Activated CD8-positive, alpha-beta memory T cell treated with anti-CD3 and anti-CD28 coated beads, Interleukin-2, amount 50 U/mL, for 1 hour (primary cell): Measurements from ENCODE around the gene COA7.
"Not testable (repeated sequence)": the region's sequence is repeated elsewhere in the genome, so short reads cannot be mapped to it uniquely, and the experiment has no call there.

ENCODE experiments used
- DNase-seq: peaks from one replicate; pipeline ENCODE4 v3.0.0-alpha.2; 2020; ENCODE audit errors: extremely low read depth

COA7 gene

DNA sequence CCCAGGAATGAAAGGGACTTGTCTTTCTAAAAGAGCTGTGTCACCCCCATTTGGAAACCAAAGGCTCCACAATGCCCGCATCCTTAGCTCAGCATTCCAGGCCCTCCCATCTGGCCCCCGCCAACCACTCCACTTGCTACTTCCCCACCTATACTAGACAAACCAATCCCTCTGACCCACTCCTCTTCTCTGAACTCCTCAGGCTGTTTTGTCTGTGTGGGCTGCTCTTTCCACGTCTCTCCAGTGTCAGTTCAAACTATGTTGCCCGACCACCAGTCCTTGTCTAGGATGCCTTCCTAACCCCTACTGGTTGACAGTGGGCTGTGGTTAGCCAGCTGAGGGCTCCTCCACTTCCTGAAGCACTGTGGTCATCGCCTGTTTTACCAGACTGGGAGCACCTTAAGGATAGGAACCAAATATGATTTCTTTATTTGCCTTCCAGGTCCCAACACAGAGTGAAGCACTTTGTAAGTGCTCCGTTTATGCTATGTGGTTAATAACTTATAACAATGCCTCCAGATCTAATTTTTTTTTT lies 8.1 kb upstream of the COA7 start:
- no peak for DNase-seq

DNA sequence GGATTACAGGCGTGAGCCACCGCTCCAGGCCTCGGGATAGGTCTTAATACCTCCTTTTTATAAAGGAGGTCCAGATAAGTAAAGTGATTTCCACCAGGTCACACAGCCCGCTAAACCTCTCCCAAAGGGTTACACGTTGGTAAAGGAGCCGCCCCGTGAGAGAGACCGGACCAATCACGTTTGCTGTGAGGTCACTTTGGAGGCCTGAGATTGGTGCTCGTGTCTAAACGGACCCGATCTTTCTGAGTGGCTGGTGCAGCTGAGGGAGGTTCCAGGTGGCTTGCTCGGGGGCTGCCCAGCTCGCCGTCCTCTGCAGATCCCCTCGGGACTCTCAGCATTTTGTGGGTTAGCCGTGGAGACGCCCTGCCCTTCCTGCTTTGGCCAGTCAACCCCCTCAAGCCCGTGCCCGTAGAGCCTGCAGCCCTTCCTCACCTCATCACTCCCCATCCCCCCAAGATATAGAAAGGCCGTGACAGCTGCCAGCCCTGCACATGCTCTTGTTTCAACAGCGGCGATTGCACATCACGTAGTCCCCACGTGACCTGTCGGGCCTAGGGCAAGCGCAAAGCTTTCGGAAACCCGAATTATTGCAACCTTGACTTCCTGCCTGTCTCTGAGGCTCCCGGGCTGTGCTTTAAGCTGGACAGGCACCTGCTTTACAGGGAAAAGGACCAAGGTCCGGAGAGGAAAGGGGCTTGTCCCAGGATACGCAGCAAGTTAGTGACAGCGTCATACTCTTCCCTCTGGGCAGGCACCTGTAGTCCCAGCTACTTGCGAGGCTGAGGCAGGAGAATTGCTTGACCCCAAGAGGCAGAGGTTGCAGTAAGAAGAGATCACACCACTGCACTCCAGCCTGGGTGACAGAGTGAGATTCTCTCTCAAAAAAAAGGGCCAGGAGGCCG lies 5.0 kb upstream of the COA7 start:
- DNase-seq: peak; percentile 54

DNA sequence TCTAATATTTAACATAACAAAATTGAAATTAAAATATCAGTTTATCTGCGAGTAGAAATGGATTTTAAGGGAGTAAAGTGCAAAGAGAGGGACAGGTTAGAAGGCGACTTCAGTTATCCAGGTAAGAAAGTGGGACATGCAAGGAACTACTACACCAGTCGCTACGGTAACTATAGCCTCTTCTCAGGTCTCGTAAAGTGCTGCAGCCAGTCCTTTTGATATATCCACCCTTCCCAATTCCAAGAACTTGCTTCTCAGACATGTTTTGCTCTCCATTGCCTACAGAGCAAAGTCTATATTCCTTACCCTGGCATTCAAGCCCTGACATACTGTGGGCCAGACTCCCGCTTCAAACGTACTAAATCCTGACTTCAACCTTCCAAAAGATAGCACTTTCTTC lies 2.5 kb downstream of the COA7 start:
- no peak for DNase-seq

DNA sequence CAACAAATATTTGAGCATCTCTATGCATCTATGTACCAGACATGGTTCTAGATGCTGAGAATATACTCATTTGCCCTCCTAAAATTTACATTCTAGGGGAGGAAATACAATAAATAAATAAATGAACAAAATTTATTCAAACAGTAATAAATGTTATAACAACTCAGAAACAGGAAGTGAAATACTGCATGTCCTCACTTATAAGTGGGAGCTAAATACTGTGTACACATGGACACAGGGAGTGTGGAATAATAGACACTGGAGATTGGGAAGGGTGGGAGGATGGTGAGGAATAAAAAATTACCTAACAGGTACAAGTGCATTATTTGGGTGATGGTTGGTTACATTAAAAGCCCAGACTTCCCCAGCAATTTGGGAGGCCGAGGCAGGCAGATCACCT lies 4.3 kb downstream of the COA7 start:
- no peak for DNase-seq

DNA sequence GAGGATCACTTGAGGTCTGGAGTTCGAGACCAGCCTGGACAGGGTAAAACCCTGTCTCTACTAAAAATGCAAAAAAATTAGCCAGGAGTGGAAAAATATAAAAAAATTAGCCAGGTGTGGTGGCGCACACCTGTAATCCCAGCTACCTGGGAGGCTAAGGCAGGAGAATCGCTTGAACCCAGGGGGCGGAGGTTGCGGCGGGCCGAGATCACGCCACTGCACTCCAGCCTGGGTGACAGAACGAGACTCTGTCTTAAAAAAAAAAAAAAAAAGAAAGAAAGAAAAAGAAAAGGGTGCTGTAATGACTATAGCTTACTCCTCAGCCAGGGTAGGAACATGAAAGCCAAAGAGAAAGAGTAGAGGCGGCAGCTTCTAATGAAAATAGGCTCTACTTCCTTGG lies 4.8 kb downstream of the COA7 start:
- not testable (repeated sequence) for DNase-seq

DNA sequence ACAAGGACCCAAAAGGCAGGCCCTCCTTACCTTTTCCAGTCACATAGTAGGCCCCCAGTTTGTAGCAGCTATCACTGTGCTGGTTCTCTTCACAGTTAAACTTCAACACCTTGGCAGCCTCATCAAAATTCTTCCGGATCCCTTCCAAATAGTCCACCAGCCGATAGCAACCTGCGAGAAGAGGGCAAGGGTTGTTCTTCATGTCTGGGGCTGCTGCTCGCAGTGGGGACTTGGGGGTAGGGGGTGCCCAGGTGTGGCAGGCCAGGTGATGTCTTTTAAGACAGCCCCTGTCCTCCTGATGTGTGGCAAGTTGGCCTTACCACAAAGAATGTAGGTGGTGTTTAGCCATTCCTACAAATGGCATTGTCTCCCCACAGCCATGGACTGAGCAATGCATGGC lies 5.5 kb downstream of the COA7 start:
- no peak for DNase-seq

DNA sequence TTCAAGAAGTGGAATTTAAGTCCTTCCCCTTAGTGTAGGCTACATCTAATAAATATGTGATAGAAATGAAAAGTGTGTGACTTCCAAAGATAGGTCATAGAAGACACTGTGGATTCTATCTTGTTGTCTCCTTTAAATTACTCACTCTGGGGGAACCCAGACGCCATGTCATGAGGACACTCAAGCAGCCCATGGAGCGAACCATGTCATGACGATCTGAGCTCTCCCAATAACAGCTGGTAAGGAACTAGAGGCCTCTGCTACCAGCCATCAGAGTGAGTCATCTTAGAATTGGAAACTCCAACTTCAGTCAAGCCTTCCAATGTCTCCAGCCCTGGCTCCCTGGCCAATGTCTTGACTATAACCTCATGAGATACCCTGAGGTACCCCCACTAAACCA lies 6.3 kb downstream of the COA7 start:
- DNase-seq: no peak

DNA sequence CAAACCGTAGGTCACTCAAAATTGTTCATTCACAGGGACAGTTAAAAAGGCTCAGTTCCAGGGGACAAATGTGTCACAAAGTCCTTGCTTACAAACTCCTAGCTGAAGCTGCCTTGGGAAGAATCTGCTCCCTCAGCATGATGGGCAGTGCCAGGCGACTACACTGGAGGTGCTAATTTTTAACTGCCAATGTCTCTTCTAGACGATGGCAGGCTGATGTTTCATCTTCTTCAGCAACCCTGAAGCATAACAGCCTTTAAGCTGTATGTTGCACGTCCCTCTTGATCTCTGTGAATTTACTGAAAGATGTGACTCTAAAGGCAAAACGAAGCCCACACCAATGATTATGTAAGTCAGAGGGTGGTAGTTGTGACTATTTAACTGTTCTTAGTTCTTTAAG lies 11.3 kb downstream of the COA7 start:
- DNase-seq: no peak

DNA sequence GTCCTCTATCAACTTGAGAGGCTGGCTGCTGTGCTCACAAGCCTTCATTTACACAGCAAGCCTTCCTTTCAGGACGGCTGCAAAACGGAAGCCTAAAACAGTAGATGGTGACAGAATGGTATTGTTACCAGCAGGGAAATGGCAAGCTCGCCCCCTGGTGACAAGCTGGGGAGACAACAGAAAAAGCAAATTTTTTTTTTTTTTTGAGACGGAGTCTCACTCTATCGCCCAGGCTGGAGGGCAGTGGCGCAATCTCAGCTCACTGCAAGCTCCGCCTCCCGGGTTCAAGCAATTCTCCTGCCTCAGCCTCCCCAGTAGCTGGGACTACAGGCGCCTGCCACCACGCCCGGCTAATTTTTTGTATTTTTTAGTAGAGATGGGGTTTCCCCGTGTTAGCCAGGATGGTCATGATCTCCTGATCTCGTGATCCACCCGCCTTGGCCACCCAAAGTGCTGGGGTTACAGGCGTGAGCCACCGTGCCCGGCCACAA lies 11.8 kb downstream of the COA7 start:
- DNase-seq: peak; percentile 64

DNA sequence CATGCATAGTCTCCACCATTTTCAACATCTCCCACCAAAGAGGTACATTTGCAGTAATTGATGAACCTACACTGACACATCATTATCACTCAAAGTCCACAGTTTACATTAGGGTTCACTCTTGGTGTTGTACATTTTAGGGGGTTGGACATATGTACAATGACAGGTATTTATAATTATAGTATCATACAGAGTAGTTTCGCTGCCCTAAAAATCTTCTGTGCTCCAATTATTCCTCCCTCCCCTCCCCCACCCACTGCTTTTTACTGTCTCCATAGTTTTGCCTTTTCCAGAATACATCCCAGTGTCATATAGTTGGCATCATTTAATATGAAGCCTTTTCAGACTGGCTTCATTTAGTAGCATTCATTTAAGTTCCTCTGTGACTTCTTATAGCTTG lies 13.6 kb downstream of the COA7 start:
- no peak for DNase-seq

DNA sequence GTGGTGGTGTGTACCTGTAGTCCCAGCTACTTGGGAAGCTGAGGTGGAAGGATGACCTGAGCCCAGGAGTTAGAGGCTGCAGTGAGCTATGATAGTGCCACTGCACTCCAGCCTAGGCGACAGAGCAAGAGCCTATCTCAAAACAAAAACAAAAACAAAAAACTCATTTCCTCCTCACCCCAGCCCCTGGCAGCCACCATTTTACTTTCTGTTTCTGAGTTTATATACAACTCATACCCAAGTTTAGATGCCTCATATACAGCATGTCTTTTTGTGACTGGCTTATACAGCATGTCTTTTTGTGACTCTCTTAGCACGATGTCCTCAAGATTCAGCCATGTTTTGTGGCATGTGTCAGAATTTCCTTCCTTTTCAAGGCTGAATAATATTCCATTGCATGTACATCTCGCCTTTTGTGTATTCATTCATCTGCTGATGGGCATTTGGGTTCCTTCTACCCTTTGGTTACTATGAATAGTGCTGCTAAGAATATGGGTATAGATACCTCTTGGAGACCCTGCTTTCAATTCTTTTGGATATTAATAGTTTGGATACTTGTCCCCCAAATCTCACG lies 14.7 kb downstream of the COA7 start:
- no peak for DNase-seq

DNA sequence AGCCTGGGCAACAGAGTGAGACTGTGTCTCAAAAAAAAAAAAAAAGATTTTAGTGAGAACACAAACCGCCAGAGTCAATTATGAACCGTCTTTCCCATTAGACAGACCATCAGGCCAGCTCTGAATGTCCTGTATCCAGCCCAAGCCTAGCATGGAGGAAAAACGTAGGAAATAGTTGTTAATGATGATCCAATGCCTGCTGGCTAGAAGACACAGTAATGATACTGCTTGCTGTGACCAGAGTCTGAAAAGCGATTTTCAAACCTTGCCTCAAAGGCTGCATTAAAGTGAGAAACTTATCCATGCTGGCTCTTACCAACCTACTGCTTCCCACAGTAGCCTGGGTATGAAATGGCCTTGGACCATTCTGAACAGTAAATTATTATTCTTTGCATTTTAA lies 17.0 kb downstream of the COA7 start:
- no peak for DNase-seq

DNA sequence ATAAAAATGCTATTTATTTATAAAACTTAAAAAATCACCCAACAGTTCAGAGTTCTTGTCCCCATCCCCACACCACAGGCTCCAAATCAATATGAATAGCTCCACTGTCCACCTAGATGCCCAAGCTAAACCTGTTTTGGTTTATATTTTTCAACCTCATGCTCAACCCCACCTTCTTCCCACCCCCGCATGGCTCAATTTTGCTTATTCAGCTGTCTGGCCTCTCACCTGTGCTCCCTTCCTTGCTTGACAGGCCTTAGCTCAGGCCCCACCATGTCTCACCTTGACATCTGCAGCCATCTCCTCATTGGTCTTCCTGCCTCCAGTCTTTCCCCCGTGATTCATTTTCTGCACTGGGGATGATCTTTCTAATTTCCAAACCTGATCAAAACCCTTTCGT lies 17.8 kb downstream of the COA7 start:
- DNase-seq: no peak

DNA sequence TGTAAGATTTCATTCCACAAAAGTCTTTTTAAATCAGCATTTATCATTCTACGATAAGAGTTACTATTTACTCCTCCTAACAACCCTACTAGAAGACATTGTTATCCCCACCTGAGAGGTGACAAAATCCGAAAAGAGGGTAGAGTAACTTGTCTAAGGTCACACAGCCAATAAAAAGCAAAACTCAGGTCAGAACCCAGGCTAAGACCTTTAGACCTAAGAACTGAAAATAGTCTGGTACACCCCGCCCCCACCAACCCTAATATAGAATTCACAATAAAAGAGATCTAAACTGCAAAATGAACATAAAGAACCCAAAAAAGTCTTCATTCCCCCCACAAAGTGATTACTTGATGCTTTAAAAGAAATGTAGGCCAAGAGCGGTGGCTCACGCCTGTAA lies 18.6 kb downstream of the COA7 start:
- no peak for DNase-seq

DNA sequence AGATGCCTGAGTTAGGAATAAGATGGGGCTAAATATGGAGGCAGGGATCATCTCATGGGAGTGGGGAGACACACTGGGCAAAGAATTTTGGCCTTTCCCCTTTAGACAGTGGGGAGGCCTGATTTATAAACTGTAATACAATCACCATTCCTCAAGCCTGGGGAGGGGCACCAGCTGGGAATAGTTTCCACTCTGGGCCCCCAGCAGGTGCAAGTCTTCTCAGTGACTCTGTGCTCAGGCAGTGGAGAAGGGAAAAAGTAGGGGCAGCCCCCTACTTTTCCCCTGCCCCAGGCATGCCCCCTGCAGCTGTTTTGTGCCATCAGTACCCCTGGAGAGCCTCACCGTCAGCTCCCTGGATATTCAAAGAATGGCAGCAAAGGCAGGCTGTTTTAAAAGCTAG lies 19.1 kb downstream of the COA7 start:
- no peak for DNase-seq

DNA sequence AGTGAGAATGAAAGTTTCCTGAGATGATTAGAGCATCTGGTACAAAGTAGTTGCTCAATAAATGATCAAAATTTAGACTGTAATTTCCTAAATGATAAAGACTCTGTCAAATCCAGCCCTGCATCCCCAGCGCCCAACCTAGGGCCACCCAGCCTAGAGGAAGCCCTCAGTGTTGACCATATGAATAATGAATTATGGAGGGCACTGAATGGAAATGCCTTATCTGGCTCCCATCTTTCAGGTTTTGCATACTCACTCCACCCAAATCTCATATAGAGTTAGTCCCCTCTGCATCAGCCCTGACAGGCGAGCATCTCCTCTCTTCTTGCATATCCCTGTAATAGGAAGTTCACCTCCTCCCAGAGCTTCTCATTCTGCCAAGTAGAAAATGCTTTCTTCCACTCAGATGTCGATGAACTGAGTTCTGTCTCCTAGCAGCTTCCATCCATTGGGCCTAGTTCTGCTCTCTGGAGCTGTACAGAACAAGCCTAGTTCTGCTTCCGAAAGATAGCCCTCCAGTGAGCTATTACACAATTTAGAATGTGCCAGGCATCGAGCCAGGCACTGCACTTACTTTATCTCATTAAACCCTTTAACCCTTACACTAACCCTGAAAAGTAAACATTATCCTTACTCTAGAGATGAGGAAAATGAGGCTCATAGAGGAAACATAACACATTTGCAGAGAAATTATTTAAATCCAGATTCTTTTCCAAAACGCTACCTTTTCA lies 20.9 kb downstream of the COA7 start:
- no peak for DNase-seq

DNA sequence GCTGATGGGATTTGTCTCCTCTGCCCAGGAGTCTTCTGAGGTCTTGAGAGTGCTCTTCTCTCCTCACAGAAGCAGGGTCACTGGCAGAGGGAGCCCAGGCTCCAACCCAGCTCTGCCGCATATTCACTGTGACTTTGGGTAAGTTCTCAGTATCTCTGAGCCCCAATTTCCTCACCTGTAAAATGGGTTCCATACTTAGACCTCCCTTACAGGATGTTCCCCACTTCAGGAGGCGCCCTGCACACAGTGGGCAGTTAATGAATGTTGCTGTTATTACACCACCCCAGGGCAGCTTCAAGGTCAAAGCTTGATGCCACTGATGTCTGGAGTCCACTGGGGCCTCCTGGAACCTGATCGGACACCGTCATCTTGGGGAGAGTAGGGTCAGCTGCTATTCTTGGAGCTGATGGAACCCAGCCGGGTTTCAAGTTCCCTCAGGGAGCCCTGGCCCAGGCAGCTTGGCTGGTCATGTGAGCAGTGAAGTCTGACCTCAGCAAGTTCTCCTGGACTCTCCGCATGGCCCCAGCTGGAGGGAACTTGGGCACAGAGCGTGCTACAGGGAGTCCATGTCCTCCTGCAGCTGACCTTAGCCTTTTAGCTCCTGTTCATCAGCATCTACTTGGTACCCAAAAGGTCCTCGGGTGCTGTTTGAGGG lies 21.8 kb downstream of the COA7 start:
- no peak for DNase-seq

DNA sequence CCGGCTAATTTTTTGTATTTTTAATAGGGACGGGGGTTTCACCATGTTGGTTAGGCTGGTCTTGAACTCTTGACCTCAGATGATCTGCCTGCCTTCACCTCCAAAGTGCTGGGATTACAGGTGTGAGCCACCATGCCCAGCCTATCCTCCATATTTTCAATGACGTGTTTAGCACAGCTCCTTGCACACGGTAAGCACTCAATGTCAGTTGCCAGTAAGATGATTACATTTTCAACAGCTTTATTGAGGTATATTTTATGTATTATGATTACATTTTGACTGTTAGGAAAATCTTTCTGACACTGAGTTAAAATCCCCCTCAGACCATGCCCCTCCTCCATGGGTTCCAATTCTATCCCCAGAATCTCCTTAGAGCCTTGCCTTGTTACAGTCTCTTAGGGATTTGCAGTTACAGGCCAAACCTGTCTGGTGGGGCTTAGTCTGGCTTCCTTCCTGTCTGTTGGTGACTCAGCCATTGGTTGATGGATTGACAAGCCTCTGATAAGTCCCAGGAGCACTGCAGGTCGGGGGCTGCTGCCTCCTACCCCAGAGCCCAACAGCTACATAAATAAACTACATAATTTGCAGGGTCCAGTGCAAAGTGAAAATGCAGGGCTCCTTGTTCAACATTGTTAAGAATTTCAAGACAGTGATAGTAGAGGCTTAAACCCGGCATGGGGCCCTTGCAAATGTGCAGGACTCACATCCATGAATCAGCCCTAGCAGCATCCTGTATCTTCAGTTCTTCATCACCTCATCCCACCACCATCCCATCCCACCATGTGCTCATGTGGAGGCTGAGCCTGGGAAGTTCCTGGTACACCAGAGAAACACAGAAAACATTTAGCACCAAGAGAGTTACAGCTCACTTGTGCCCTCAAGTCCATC lies 23.4 kb downstream of the COA7 start:
- DNase-seq: no peak

DNA sequence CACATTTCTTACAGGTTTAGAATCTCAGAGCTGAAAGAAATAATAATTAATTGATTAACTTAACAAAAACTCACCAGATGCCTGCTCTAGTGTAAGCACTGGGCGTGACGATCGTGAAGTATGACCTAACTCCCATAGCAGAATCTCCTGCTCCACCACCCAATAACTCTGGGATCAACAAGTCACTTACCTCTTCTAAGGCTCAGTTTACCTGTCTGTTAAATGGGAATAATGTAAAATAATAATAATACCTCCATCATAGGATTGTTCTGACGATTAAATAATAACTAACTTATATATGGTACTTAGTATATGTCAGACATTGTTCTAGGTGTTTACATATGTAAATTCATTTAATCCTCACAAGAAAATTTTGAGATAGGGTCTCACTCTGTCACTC lies 24.6 kb downstream of the COA7 start:
- no peak for DNase-seq

DNA sequence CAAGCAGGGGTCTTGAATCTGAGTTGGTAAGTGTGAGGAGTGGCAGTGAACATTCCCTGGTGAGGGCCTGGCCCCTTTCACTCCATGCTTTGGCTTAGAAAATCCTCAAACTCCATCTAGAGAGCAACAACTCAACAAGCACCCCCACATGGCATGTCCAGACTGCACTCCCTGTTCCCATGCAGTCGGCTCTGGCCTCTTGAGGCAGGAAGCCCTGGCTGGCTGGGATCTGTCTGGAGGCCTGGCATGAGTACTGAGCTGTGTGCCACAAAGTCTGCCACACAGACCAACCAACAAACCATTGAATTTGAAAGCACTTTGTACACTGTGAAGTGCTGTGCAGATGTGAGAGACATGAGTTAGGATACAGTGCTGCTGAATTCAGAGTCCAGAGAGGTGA lies 25.2 kb downstream of the COA7 start:
- DNase-seq: no peak

DNA sequence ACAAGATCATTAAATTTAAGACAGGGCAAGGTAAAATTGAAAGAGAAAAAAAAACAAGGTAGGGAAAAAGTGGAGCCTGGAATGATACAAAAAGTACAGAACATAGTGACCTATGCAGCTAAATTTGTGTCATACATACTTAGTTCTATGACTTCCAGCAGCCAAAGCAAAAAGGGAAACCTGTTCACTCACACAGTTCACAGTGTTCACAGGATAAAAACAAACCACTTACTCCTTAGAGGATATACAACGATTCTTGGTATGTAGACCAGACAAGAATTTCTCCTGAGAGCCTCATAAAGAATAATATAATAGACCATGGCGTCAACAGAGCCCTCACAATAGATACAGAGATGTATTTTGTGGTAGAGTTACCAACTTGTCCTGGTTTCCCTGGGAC lies 27.5 kb downstream of the COA7 start:
- no peak for DNase-seq
